Body of pancreas (tissue), 4 donors: Measurements from ENCODE around the gene RBM26.

Experiments used
- POLR2A ChIP-seq, 3 donors: fragments of 450-650 bp; IDR thresholded peaks; one replicate each; pipeline ENCODE4 v1.6.1; 2016; ENCODE audit warnings: antibody characterized with exemption in 3 of 3, mild to moderate bottlenecking in 2 of 3
- TF ChIP-seq, protein P1 (sequence below), 7 experiments: fragments of 450-650 bp in 4 of 7; fragments of 200-600 bp in 3 of 7; sonication (generic) in 3 of 7; IDR thresholded peaks; one replicate each; pipeline ENCODE4 v1.5.1; 2016 to 2019; ENCODE audit warnings: antibody characterized with exemption in 7 of 7

GRCh38 chr13:79281339-79281747, 124.7 kb downstream of the RBM26 start:
- TF ChIP-seq, protein P1, sequence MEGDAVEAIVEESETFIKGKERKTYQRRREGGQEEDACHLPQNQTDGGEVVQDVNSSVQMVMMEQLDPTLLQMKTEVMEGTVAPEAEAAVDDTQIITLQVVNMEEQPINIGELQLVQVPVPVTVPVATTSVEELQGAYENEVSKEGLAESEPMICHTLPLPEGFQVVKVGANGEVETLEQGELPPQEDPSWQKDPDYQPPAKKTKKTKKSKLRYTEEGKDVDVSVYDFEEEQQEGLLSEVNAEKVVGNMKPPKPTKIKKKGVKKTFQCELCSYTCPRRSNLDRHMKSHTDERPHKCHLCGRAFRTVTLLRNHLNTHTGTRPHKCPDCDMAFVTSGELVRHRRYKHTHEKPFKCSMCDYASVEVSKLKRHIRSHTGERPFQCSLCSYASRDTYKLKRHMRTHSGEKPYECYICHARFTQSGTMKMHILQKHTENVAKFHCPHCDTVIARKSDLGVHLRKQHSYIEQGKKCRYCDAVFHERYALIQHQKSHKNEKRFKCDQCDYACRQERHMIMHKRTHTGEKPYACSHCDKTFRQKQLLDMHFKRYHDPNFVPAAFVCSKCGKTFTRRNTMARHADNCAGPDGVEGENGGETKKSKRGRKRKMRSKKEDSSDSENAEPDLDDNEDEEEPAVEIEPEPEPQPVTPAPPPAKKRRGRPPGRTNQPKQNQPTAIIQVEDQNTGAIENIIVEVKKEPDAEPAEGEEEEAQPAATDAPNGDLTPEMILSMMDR (IDR thresholded peaks at IDR 0.05): no peak
- TF ChIP-seq POLR2A (IDR thresholded peaks at IDR 0.05): no peak
